ENCODE results near the gene RHPN2. TPM values are rescaled to one million over a fixed set of nuclear protein-coding genes. Genes with fewer than 3 reads are reported as not detected.

The RHPN2 gene
- total RNA-seq, 1 donor from 2014 or later, result 10.2 TPM

DNA sequence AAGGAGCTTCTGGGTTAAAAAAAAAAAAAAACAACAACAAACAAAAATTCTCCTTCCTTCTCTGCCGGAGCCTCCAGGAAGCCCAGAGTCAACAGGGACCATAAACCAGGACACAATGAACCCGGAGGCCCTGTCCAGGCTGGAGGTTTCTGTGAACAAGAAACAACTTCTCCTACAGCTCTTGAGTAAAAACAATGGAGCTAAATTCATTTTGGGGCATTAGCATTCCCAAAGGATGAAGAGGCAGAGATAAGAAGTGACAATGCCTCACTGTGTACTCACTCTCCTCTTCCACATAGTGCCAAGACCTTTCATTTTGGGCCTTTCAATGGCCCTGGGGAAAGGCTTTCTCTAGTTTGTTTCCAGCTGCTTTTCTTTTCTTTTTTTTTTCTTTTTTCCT is 9.0 kb downstream of the RHPN2 start:
- Mint-ChIP-seq H3K36me3 (ENCODE audit: low read depth) (no peaks in the 10 kb centered on the region), H3K27ac (ENCODE audit: unreplicated experiment) (no peak overlapping the region), H3K4me3 (peak overlapping the region; percentile 3), H3K9me3 (no peaks in the 10 kb centered on the region), H3K4me1 (peaks cover 22% of the 10 kb centered on the region), H3K27me3 (ENCODE audit: low read depth) (peaks cover 2% of the 10 kb centered on the region)
- TF ChIP-seq, protein P1, sequence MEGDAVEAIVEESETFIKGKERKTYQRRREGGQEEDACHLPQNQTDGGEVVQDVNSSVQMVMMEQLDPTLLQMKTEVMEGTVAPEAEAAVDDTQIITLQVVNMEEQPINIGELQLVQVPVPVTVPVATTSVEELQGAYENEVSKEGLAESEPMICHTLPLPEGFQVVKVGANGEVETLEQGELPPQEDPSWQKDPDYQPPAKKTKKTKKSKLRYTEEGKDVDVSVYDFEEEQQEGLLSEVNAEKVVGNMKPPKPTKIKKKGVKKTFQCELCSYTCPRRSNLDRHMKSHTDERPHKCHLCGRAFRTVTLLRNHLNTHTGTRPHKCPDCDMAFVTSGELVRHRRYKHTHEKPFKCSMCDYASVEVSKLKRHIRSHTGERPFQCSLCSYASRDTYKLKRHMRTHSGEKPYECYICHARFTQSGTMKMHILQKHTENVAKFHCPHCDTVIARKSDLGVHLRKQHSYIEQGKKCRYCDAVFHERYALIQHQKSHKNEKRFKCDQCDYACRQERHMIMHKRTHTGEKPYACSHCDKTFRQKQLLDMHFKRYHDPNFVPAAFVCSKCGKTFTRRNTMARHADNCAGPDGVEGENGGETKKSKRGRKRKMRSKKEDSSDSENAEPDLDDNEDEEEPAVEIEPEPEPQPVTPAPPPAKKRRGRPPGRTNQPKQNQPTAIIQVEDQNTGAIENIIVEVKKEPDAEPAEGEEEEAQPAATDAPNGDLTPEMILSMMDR (conservative IDR thresholded peaks at IDR 0.05), result no peak
- DNase-seq (ENCODE audit: low read depth, low spot score), result no peak

DNA sequence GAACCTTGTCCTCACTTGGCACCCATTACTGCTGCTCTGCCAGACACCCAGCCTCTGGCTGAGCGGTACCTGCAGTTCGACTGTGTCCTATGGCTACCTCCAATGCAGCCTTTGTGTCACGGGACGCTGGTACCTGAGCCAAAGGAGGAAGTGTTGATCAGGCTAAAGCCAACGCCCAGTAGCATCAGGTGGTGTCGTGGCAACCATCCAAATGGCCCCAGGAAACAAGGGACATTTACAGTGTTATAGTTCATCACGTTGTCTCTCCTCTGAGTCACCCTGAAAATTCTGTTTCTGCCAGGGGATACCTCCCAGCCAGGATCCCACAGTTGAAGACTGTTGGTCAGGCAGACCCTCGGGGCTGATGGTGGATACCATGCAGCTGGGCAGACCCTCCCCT is 10.1 kb downstream of the RHPN2 start:
- TF ChIP-seq, protein P1 (conservative IDR thresholded peaks at IDR 0.05), result no peak
- H3K4me3 Mint-ChIP-seq, result no peak overlapping the region
- H3K36me3 Mint-ChIP-seq (ENCODE audit: low read depth), result no peaks in the 10 kb centered on the region
- peaks cover 19% of the 10 kb centered on the region for H3K4me1 Mint-ChIP-seq
- H3K9me3 Mint-ChIP-seq, result no peaks in the 10 kb centered on the region
- DNase-seq (ENCODE audit: low read depth, low spot score), result no peak
- H3K27me3 Mint-ChIP-seq (ENCODE audit: low read depth), result no peaks in the 10 kb centered on the region
- H3K27ac Mint-ChIP-seq (ENCODE audit: unreplicated experiment), result peak overlapping the region; percentile 19

DNA sequence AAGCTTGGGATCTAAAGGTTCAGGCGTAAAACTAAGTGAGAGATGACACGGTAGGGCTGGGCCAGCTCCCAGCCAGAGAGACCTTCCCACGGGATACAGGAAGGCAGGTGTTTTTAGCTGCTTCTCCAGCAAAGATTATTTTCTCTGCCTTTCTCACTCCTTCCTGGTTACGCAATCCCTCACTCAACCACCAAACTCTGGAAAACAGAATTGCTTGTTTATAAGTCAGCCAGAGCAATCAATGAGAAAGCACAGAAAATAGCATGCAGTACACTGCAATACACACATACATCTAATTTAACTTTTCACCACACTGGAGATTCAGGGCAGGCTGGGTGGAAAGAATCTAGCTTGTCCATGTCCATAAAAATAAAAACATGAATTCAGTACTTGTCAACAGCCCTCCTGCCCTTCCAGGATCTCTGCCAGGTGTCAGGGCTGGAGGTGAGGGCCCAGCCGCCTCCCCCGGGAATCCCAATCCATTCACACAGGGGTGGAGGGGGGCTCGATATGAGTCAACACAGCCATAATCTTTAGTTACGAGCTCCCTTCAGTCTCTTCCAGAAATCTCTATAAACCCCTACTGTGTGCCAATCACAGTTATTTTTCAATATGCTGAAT is 12.2 kb downstream of the RHPN2 start:
- Mint-ChIP-seq H3K27me3 (ENCODE audit: low read depth) (no peaks in the 10 kb centered on the region), H3K4me1 (peaks cover 12% of the 10 kb centered on the region), H3K36me3 (ENCODE audit: low read depth) (no peaks in the 10 kb centered on the region), H3K4me3 (no peak overlapping the region), H3K9me3 (no peaks in the 10 kb centered on the region), H3K27ac (ENCODE audit: unreplicated experiment) (no peak overlapping the region)
- no peak for DNase-seq (ENCODE audit: low read depth, low spot score)
- TF ChIP-seq, protein P1 (conservative IDR thresholded peaks at IDR 0.05), result no peak

DNA sequence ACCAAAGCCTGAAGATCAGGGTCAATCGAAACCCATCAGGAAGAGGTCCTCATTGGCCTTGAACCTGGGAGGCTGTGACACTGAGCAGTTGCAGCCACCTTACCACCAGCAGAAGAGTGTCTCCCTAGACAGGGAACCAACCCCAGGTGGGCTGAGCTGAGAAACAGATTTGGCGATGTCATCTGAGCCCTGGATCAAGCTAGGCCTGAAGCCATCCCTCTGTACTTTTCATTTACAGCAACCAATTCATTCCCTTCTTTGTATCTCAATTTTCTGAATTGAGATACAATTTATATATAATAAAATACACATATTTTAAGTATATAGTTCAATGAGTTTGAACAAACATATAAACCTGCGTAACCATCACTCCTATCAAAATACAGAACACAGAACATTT is 14.6 kb downstream of the RHPN2 start:
- Mint-ChIP-seq H3K27ac (ENCODE audit: unreplicated experiment) (no peak overlapping the region), H3K27me3 (ENCODE audit: low read depth) (no peaks in the 10 kb centered on the region), H3K36me3 (ENCODE audit: low read depth) (no peaks in the 10 kb centered on the region), H3K9me3 (no peaks in the 10 kb centered on the region), H3K4me3 (no peak overlapping the region), H3K4me1 (peaks cover 5% of the 10 kb centered on the region)
- TF ChIP-seq, protein P1 (conservative IDR thresholded peaks at IDR 0.05), result no peak
- DNase-seq (ENCODE audit: low read depth, low spot score), result no peak

DNA sequence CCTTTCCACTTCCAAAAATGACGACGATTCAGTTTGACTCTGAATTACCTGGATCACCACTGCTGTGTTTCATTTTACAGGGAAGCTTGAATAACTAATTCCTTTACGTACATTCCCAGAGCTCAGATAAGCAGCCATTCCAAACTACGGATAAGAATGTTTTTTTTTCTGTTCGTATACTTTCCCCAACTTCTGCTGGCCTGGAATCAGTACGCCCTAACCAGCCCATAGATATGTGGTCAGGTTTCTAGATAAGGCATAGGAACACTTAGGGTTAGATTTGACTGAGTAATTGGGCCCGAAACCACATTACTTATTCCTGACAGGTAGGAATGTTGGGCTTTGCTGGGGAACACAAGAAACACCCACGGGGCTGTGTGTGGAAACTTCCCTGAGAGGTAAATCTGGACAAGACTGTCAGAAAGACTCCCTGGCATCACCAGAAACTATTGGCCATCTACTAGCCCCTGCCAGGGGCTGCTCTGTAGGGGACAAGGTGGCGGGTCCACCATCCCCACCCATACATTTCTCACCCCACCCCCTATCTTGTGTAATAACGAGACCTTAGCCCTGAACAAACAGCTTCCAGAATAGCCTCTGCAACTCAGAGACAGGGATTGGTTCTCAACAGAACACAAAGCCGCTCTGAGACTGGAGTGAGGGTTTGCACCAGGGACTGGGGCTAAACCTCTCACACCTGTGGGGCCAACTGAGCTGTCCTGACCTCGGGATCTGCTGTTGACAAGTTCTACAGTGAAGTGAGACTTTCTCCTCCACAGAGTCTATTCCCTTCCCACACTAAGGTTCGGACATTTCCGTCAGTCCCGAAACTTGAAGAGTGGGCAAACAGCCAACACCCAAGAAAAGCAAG is 15.6 kb downstream of the RHPN2 start:
- no peaks in the 10 kb centered on the region for H3K27me3 Mint-ChIP-seq (ENCODE audit: low read depth)
- no peak overlapping the region for H3K4me3 Mint-ChIP-seq
- no peak for DNase-seq (ENCODE audit: low read depth, low spot score)
- TF ChIP-seq, protein P1 (conservative IDR thresholded peaks at IDR 0.05), result no peak
- no peaks in the 10 kb centered on the region for H3K36me3 Mint-ChIP-seq (ENCODE audit: low read depth)
- peaks cover 5% of the 10 kb centered on the region for H3K4me1 Mint-ChIP-seq
- no peak overlapping the region for H3K27ac Mint-ChIP-seq (ENCODE audit: unreplicated experiment)
- no peaks in the 10 kb centered on the region for H3K9me3 Mint-ChIP-seq
